NCI-H2107 treated with DMSO at 0.1 percent for 48 hours (cell line): Measurements from ENCODE around the gene ENOX1.
"Not testable (repeated sequence)": the region's sequence is repeated elsewhere in the genome, so short reads cannot be mapped to it uniquely, and the experiment has no call there.

ENCODE experiments used
- DNase-seq: peaks from one replicate; lab custom pipeline; 2025; ENCODE audit not compliant: unreplicated experiment; lab: John Stamatoyannopoulos, UW

ENOX1 gene

DNA sequence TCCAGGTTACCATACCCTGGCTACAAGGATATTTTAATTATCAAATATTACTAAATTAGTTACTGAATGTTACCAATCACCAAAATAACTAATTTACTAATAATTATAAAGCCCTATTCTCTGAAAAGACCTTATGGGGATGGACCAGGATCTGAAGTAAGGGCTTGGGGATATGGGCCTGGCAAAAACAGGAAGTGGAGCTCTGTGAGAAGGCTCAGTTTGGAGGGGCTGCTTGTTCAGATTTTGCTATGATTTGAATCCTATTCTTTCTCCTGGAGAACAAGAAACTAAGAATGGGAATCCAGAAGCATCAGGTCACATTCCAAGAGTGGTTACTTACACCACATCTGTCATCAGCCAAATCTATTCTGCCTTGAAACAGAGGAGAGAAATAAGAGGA, 615.3 kb downstream of the ENOX1 start:
- DNase-seq, result no peak

DNA sequence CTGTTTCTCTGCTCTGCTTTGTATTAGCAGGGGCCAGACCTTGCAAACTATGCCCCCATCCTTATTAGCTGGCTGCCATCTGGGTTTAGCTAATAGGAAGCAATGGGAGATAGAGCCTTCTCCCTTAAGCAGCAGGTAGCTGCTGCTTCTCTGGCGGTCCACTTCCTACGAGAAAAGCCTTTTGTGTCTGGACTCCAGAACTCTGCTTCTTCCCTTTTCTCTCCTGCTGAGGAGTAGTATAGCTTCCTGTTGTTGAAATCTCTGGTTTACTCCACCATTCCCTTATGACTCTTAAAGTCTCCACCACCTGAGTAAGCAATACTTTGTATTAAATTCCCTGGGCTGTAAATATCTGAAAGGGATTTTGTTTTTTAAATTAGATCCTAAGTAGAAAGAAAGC, 616.3 kb downstream of the ENOX1 start:
- no peak for DNase-seq

GRCh38 chr13:43168434-43168833, 618.3 kb downstream of the ENOX1 start:
- not testable (repeated sequence) for DNase-seq

- no peak for DNase-seq
These were observed 619.0 kb downstream of the ENOX1 start for GRCh38 chr13:43167731-43168130.

GRCh38 chr13:43166644-43167457, 619.9 kb downstream of the ENOX1 start:
- no peak for DNase-seq
